ENCODE measurements around the gene HBS1L. TPM values are rescaled to one million over a fixed set of nuclear protein-coding genes. Genes with fewer than 3 reads are reported as not detected.

Gene HBS1L
- total and polyA plus RNA-seq, 10 of the 15 experiments (the other 5 are each of a cell fraction or from before 2014, with no cell fraction given), result 58.7 to 142 (median 78.8) TPM

- H3K4me2 ChIP-seq (ENCODE audit: control insufficient read depth, insufficient read depth), result no peak overlapping the region
- H3K4me1 ChIP-seq (ENCODE audit: control insufficient read depth, insufficient read depth, low read length), result peaks cover 10% of the 10 kb centered on the region; the same call in 1 of the 2 replicates
- in situ Hi-C loops (cut with MboI) (no loop called here), intact Hi-C loops (cut with micrococcal nuclease; ENCODE audit: unreplicated experiment) (no loop called here)
- RAD21 ChIA-PET (ENCODE audit: unreplicated experiment), result interaction anchor here (0.8 to 1.3 kb wide), 2 partner anchors 19 kb away, joined by 3 read pairs; no protein-coding TSS in a partner anchor
- H3K27me3 ChIP-seq (replicated peaks in 1 of 2; ENCODE audit: control insufficient read depth in 2 of 2, insufficient read depth in 2 of 2, low read length in 1 of 2), result no peaks in the 10 kb centered on the region; a peak in 1 of 4 replicates
- no peak for DNase-seq (ENCODE audit: low read depth, low spot score)
- no peaks in the 10 kb centered on the region for H4K20me1 ChIP-seq (ENCODE audit: control insufficient read depth, insufficient read depth)
- no peak overlapping the region for H3K4me3 ChIP-seq
- POLR2A ChIA-PET, result interaction anchor here (0.8 to 1.5 kb wide), 3 partner anchors 7 to 70 kb away, joined by 3 to 6 read pairs (median 4); no protein-coding TSS in a partner anchor
- ATAC-seq, result no peak
- H3K36me3 ChIP-seq (ENCODE audit: control insufficient read depth in 2 of 2, insufficient read depth in 2 of 2, low read length in 1 of 2), result no peaks in the 10 kb centered on the region
- H3K9me3 ChIP-seq (replicated peaks; ENCODE audit: control insufficient read depth, insufficient read depth, low read length), result no peaks in the 10 kb centered on the region
- no peak overlapping the region for H3K9ac ChIP-seq (ENCODE audit: control insufficient read depth, insufficient read depth, low read length)
- SMC1A ChIA-PET (ENCODE audit: uncharacterized antibody, unreplicated experiment), result interaction anchor here (0.7 to 3.3 kb wide), 6 partner anchors 8 to 88 kb away, joined by 3 to 19 read pairs (median 6); no protein-coding TSS in a partner anchor
- 35% methylated on average over 3 of the region's 3 CpGs for WGBS (ENCODE audit: insufficient coverage, insufficient replicate concordance, low lambda C conversion rate, missing lambda C conversion rate)
- FAIRE-seq, result no peak
- H2AFZ ChIP-seq (ENCODE audit: control insufficient read depth, low read depth, low read length), result no peak overlapping the region
- CTCF ChIA-PET, result interaction anchor here (2.2 kb wide), 1 partner anchor 10 kb away, joined by 6 read pairs; no protein-coding TSS in a partner anchor
- no peaks in the 10 kb centered on the region for H3K79me2 ChIP-seq (ENCODE audit: control insufficient read depth, insufficient read depth, low read length)
- no TSS peak for BruUV-seq (replicated peaks)
- TF ChIP-seq ZNF592 (IDR thresholded peaks at IDR 0.05) (no peak), YY1 (IDR thresholded peaks at IDR 0.05; ENCODE audit: low read depth, low read length) (no peak), USF2 (IDR thresholded peaks at IDR 0.05; ENCODE audit: borderline replicate concordance, low read depth, low read length) (no peak), IRF3 (IDR thresholded peaks at IDR 0.05) (no peak), HSF1 (IDR thresholded peaks at IDR 0.05; ENCODE audit: low read depth, low read length) (no peak), SMARCA5 (IDR thresholded peaks at IDR 0.05) (no peak), CBX5 (IDR thresholded peaks at IDR 0.05; ENCODE audit: low read depth) (no peak), CREM (IDR thresholded peaks at IDR 0.05; ENCODE audit: low read depth) (no peak)
- H3K27ac ChIP-seq (ENCODE audit: control insufficient read depth, insufficient read depth), result no peak overlapping the region
These were observed 41.1 kb upstream of the HBS1L start for GRCh38 chr6:135095716-135096115.

Data from GM12878 (cell line).